ENCODE results near the gene RAMP1.

- TF ChIP-seq SUZ12 (IDR thresholded peaks at IDR 0.05; ENCODE audit: extremely low read depth, insufficient read depth, insufficient read length) = no peak
- TF ChIP-seq YY1 (IDR thresholded peaks at IDR 0.05; ENCODE audit: insufficient read depth, insufficient read length) = no peak
- no peak for TF ChIP-seq ZNF274 (IDR thresholded peaks at IDR 0.05; ENCODE audit: low read depth, low read length)
These were observed 68.6 kb downstream of the RAMP1 start for GRCh38 chr2:237927986-237928385.
